Erythroblast (primary cell): ENCODE data around the gene ECE1.

Experiments
- GATA1 ChIP-seq: IDR thresholded peaks from 2 replicates; pipeline ENCODE4 v1.6.1; 2011; ENCODE audit warnings: low read depth, mild to moderate bottlenecking, control low read depth, low read length, moderate library complexity
- POLR2A ChIP-seq: IDR thresholded peaks from 2 replicates; pipeline ENCODE4 v1.6.1; 2011; ENCODE audit warnings: mild to moderate bottlenecking, low read length

DNA sequence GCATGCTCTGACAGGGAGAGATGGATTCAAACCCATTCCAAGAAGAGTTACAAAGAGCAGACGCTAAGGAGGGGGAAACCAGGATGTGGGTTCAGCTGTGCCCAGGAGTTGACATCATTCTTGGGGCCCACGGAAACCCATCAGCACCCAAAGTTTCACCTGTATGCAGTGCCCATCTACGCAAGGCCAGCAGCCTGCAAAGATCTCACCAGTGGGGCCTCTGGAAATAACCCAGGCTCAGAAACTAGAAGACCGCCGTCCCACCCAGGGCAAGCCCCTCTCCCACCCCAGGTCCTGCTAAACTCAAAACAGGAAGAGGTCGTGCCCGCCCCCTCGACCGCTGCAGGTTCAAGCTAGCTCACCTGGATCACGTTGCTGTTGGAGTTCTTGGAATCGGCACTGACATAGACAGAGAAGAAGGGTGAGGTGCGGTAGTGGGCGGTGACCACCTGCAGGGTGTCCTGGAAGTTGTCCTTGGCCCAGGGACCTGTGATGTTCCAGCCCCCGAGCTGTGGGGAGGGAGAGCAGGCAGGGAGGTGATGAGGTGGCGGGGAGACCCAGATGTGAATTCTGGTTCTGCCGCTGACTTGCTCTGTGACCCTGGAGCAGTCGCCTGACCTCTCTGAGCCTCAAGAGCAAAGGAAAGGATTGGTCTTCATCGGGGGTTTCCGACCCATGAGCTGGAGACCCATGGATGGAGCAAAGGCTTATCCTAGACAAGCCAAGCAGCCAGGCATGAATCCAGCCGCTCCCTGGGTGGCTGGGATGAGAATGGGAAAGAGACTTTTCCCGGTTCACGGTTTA, 31.7 kb downstream of the ECE1 start:
- TF ChIP-seq POLR2A (no peak), GATA1 (no peak)
